Measurements from ENCODE around the gene ADAM12. TPM values are rescaled to one million over a fixed set of nuclear protein-coding genes. Genes with fewer than 3 reads are reported as not detected.

Gene ADAM12
- total RNA-seq, 1 experiment from 2014 or later = not detected

GRCh38 chr10:126331101-126331500 is 57.2 kb downstream of the ADAM12 start:
- intact Hi-C loops (cut with micrococcal nuclease) = no loop called here
- TF ChIP-seq ELF1 (IDR thresholded peaks at IDR 0.05; ENCODE audit: borderline replicate concordance, low read depth) (no peak), POLR2AphosphoS5 (IDR thresholded peaks at IDR 0.05; ENCODE audit: low read depth, low read length) (no peak), RAD21 (IDR thresholded peaks at IDR 0.05; ENCODE audit: low read depth) (no peak), YY1 (IDR thresholded peaks at IDR 0.05; ENCODE audit: extremely low read depth, insufficient replicate concordance, low read depth, low read length) (no peak), ZNF274 (IDR thresholded peaks at IDR 0.05; ENCODE audit: low read depth, low read length) (no peak), ZFX (IDR thresholded peaks at IDR 0.05) (no peak), JUND (IDR thresholded peaks at IDR 0.05) (no peak), CBX3 (IDR thresholded peaks at IDR 0.05; ENCODE audit: low read depth) (no peak), SIN3A (IDR thresholded peaks at IDR 0.05; ENCODE audit: low read depth) (no peak), FOSL1 (IDR thresholded peaks at IDR 0.05; ENCODE audit: low read depth) (no peak), CEBPB (IDR thresholded peaks at IDR 0.05; ENCODE audit: low read depth) (no peak), TCF7L2 (IDR thresholded peaks at IDR 0.05; ENCODE audit: borderline replicate concordance, extremely low read depth, insufficient read depth, insufficient read length) (no peak), ZBTB33 (IDR thresholded peaks at IDR 0.05; ENCODE audit: extremely low read depth, insufficient replicate concordance, low read length) (no peak), ATF3 (IDR thresholded peaks at IDR 0.05) (no peak), MAX (IDR thresholded peaks at IDR 0.05) (no peak), EZH2phosphoT487 (IDR thresholded peaks at IDR 0.05; ENCODE audit: borderline replicate concordance) (no peak), EGR1 (IDR thresholded peaks at IDR 0.05; ENCODE audit: low read depth) (no peak), EZH2 (IDR thresholded peaks at IDR 0.05) (no peak), SRF (IDR thresholded peaks at IDR 0.05; ENCODE audit: low read depth) (no peak)
- Histone ChIP-seq H3K9ac (ENCODE audit: low read length) (no peak overlapping the region), H3K9me3 (ENCODE audit: control insufficient read depth in 1 of 2, insufficient read depth in 1 of 2, low read depth in 1 of 2, low read length in 2 of 2) (no peaks in the 10 kb centered on the region), H3K79me2 (ENCODE audit: insufficient read depth, low read length) (no peaks in the 10 kb centered on the region), H3K4me2 (ENCODE audit: low read length) (no peak overlapping the region), H3K36me3 (ENCODE audit: control insufficient read depth in 1 of 2, insufficient read depth in 2 of 2, low read length in 2 of 2) (no peaks in the 10 kb centered on the region), H3K4me3 (replicated peaks in 1 of 2; ENCODE audit: low read depth in 1 of 2, low read length in 2 of 2) (no peak overlapping the region), H3K27me3 (ENCODE audit: insufficient read depth, low read length) (peaks cover 82% of the 10 kb centered on the region), H3K27ac (ENCODE audit: low read depth, low read length) (no peak overlapping the region), H3K4me1 (ENCODE audit: control insufficient read depth in 1 of 2, insufficient read depth in 2 of 2, low read length in 2 of 2) (no peaks in the 10 kb centered on the region), H4K20me1 (ENCODE audit: insufficient read depth) (no peaks in the 10 kb centered on the region), H3K9me2 (ENCODE audit: insufficient read depth) (no peaks in the 10 kb centered on the region), H2AFZ (ENCODE audit: low read depth, low read length, poor library complexity, severe bottlenecking) (no peak overlapping the region)
- DNase-seq (ENCODE audit: low read depth, low spot score) (no peak), ATAC-seq (no peak)
- RAD21 ChIA-PET (ENCODE audit: low non-redundant PET in 1 of 2, low total read pairs in 2 of 2, uncharacterized antibody in 2 of 2, unreplicated experiment in 2 of 2) = no interaction called here
- CTCF ChIA-PET = no interaction called here
- POLR2A ChIA-PET = no interaction called here
- no TSS peak for BruUV-seq (replicated peaks)
